ENCODE data around the gene CTXN1. TPM values are rescaled to one million over a fixed set of nuclear protein-coding genes. Genes with fewer than 3 reads are reported as not detected.

The CTXN1 gene
- total RNA-seq, 1 donor from 2014 or later: 129 TPM

DNA sequence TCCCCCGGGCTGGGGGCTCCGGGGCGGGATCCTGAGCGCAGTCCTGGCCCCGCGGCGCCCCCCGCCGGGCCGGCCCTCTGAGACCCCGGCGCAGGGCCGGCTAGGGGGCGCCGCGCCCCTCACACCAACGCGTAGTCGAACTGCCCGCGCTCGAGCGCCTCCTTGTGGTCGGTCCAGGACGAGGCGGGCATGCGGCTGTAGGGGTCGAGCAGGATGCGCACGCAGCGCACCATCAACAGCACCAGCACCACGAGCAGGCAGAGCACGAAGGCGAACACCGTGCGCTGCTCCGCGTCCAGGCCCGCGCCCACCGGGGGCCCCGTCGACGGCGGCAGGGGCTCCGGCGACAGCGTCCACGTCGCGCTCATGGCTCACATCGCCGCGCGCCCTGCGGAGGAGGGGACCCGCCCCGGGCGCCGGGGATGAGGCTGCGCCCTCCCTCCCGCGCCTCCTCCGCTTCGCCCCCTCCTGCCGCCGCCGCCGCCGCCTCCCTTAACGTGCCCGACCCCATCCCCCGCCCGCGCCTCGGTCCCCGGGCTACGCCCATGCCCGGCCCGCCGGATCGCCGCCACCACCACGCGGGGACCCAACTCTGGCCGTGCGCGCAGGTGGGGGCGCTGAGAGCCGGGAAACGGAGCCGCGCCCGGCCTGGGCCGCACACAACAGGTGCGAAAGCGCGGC lies 624 bp downstream of the CTXN1 start:
- H3K9me3 Mint-ChIP-seq: no peaks in the 10 kb centered on the region

DNA sequence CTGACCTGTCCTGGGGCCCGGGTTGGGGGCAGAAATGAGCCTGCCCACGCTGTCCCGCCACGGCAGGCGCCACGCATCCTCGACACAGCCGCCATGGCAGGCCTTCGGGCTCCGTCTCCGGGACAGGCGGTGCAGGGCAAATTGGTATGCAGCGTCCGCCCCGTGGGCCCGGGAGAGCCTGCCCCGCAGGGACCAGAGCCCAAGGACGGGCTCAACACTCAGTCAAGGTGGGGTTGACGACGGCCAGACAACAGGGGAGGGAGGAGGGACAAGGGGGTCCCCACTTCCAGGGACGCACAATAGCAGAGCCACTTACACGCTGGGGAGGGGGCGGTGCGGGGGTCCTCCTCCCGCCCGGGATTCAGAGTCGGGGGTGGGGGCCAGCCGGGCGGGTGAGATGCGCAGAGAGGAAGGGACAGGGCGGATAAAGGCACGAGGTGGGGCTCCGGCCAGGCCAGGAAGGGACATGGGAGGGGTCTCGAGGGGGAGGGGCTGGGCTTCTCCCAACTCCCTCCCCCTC lies 1.2 kb downstream of the CTXN1 start:
- peaks cover 29% of the 10 kb centered on the region for H3K4me1 Mint-ChIP-seq
- TF ChIP-seq, protein P1, sequence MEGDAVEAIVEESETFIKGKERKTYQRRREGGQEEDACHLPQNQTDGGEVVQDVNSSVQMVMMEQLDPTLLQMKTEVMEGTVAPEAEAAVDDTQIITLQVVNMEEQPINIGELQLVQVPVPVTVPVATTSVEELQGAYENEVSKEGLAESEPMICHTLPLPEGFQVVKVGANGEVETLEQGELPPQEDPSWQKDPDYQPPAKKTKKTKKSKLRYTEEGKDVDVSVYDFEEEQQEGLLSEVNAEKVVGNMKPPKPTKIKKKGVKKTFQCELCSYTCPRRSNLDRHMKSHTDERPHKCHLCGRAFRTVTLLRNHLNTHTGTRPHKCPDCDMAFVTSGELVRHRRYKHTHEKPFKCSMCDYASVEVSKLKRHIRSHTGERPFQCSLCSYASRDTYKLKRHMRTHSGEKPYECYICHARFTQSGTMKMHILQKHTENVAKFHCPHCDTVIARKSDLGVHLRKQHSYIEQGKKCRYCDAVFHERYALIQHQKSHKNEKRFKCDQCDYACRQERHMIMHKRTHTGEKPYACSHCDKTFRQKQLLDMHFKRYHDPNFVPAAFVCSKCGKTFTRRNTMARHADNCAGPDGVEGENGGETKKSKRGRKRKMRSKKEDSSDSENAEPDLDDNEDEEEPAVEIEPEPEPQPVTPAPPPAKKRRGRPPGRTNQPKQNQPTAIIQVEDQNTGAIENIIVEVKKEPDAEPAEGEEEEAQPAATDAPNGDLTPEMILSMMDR (conservative IDR thresholded peaks at IDR 0.05): no peak
- no peak overlapping the region for H3K27ac Mint-ChIP-seq (ENCODE audit: unreplicated experiment)
- H3K4me3 Mint-ChIP-seq: peak overlapping the region; percentile 73
- DNase-seq (ENCODE audit: low read depth, low spot score): no peak
- peaks cover 16% of the 10 kb centered on the region for H3K27me3 Mint-ChIP-seq (ENCODE audit: low read depth)
- no peaks in the 10 kb centered on the region for H3K36me3 Mint-ChIP-seq (ENCODE audit: low read depth)
- H3K9me3 Mint-ChIP-seq: no peaks in the 10 kb centered on the region

More for the DNA sequence above, 624 bp downstream of the CTXN1 start:
- Mint-ChIP-seq H3K27ac (ENCODE audit: unreplicated experiment) (peak overlapping the region; percentile 98), H3K27me3 (ENCODE audit: low read depth) (peaks cover 12% of the 10 kb centered on the region), H3K4me1 (peaks cover 24% of the 10 kb centered on the region), H3K36me3 (ENCODE audit: low read depth) (no peaks in the 10 kb centered on the region), H3K4me3 (peak overlapping the region; percentile 96)
- TF ChIP-seq, protein P1 (conservative IDR thresholded peaks at IDR 0.05): peak; percentile 97
- peak; percentile 98 for DNase-seq (ENCODE audit: low read depth, low spot score)

DNA sequence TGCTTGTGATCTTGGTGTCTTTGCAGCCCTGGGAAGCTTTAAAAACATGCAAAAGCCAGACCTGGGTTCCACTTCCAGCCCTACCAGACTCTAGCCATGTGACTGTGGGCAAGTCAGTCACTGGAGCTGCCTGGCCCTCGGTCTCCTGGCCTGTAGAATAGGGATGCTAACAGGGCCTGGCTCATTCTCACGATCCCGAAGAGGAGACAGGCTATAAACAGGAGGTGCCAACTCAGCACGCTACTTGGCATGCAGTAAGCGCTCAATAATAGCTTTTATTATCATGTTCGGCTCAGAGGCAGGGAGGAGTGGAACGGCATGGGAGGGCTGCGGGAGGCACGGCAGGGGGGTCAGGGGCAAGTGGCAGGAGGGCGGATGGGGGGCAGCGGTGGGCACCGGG lies 1.7 kb downstream of the CTXN1 start:
- H3K4me3 Mint-ChIP-seq: peak overlapping the region; percentile 91
- H3K27ac Mint-ChIP-seq (ENCODE audit: unreplicated experiment): no peak overlapping the region
- H3K36me3 Mint-ChIP-seq (ENCODE audit: low read depth): no peaks in the 10 kb centered on the region
- peaks cover 20% of the 10 kb centered on the region for H3K27me3 Mint-ChIP-seq (ENCODE audit: low read depth)
- no peaks in the 10 kb centered on the region for H3K9me3 Mint-ChIP-seq
- TF ChIP-seq, protein P1 (conservative IDR thresholded peaks at IDR 0.05): no peak
- H3K4me1 Mint-ChIP-seq: peaks cover 32% of the 10 kb centered on the region
- no peak for DNase-seq (ENCODE audit: low read depth, low spot score)

DNA sequence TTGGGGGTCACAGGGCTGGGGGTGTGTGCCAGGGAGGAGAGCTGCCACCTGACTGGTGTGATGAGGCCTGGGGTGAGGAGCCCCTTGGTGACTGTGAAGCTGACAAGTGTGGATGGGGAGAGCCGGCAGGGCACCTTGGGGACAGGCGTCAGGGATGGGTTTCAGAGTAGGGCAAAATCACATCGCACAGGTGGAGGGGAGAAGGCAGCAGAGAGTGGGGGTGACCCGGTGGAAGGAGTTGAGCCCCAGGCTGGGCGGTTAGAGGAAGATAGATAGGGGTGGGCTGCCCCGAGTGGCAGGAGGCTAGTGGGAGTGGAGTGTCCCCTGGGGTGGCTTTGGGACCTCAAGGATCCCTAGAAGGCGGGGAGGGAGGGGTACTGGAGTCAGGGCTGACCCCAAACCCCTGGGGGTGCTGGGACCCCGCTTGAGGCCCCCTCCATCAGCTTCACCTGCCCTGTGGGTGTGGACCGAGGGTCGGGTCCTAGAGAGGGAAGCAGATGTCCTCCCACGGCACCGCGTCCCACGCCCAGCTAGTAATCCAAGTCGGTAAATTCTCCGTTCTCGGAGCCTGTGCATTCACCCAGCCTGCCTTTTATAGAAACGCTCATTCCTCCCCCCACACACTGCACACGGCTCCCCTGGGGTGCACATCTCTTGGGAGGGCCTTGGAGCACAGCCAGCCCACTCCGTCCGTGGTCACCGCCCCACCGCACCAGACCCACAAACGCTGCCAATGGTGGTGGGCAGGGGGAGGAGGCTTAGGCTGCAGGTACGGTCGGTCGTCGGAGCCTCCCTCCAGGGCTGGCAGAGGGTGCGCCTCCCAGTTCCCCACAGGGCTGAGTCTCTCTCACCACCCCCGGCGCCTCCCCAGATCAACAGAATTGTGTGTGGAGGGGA lies 2.4 kb downstream of the CTXN1 start:
- Mint-ChIP-seq H3K4me1 (peaks cover 27% of the 10 kb centered on the region), H3K36me3 (ENCODE audit: low read depth) (no peaks in the 10 kb centered on the region), H3K27me3 (ENCODE audit: low read depth) (peaks cover 24% of the 10 kb centered on the region), H3K9me3 (no peaks in the 10 kb centered on the region), H3K27ac (ENCODE audit: unreplicated experiment) (no peak overlapping the region), H3K4me3 (peak overlapping the region; percentile 91)
- TF ChIP-seq, protein P1 (conservative IDR thresholded peaks at IDR 0.05): no peak
- no peak for DNase-seq (ENCODE audit: low read depth, low spot score)

DNA sequence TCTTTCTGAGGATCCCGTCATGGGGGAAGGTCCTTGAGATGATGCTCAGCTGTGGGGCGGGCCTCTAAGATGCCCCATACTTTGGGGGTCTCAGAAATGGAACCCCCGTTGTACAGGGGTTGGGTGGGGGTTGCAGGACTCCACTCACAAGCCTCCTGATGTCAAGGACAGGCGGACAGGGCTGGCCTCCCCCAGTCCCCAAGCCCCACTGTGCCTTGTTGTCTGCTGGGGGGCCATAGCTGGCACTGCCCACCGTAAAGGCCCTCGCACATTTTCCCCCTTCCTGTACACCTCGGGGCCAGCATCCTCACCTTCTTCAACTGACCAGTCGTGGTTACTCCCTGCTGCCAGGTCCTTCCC lies 3.1 kb downstream of the CTXN1 start:
- H3K27me3 Mint-ChIP-seq (ENCODE audit: low read depth): peaks cover 29% of the 10 kb centered on the region
- H3K36me3 Mint-ChIP-seq (ENCODE audit: low read depth): no peaks in the 10 kb centered on the region
- no peaks in the 10 kb centered on the region for H3K9me3 Mint-ChIP-seq
- no peak overlapping the region for H3K27ac Mint-ChIP-seq (ENCODE audit: unreplicated experiment)
- TF ChIP-seq, protein P1 (conservative IDR thresholded peaks at IDR 0.05): no peak
- DNase-seq (ENCODE audit: low read depth, low spot score): no peak
- peaks cover 22% of the 10 kb centered on the region for H3K4me1 Mint-ChIP-seq
- H3K4me3 Mint-ChIP-seq: peak overlapping the region; percentile 70

Data from neural crest cell (in vitro differentiated cells).